CD4-positive, alpha-beta T cell treated with Interleukin-6 for 4 hours (primary cell): Measurements from ENCODE around the gene SERP2.
"Not testable (repeated sequence)": the region's sequence is repeated elsewhere in the genome, so short reads cannot be mapped to it uniquely, and the experiment has no call there.

ENCODE experiments used
- DNase-seq: peaks from one replicate; pipeline ENCODE4 v3.0.0-alpha.2; 2020; ENCODE audit warnings: mixed read lengths

SERP2 gene

GRCh38 chr13:44373601-44374347, at the start of gene SERP2:
Gene SERP2, plus strand, starts transcription at chr13:44373824. Its CDS starts 202 bp downstream, at chr13:44374026.
- DNase-seq: no peak

GRCh38 chr13:44326961-44327360, 46.7 kb upstream of the SERP2 start:
- no peak for DNase-seq

- not testable (repeated sequence) for DNase-seq
These were observed 44.6 kb upstream of the SERP2 start for GRCh38 chr13:44329041-44329440.

- DNase-seq: no peak
These were observed 43.6 kb upstream of the SERP2 start for GRCh38 chr13:44329909-44330545.

GRCh38 chr13:44331446-44331845, 42.2 kb upstream of the SERP2 start:
- no peak for DNase-seq

- no peak for DNase-seq
These were observed 41.4 kb upstream of the SERP2 start for GRCh38 chr13:44331912-44332851.

- DNase-seq: no peak
These were observed 39.5 kb upstream of the SERP2 start for GRCh38 chr13:44333950-44334655.

GRCh38 chr13:44334751-44335150, 38.9 kb upstream of the SERP2 start:
- no peak for DNase-seq

GRCh38 chr13:44336934-44337333, 36.7 kb upstream of the SERP2 start:
- no peak for DNase-seq

GRCh38 chr13:44337581-44337980, 36.0 kb upstream of the SERP2 start:
- DNase-seq: no peak

GRCh38 chr13:44340508-44340907, 33.1 kb upstream of the SERP2 start:
- no peak for DNase-seq

- no peak for DNase-seq
These were observed 30.9 kb upstream of the SERP2 start for GRCh38 chr13:44342741-44343140.

GRCh38 chr13:44346534-44346933, 27.1 kb upstream of the SERP2 start:
- no peak for DNase-seq

- no peak for DNase-seq
These were observed 26.3 kb upstream of the SERP2 start for GRCh38 chr13:44347301-44347700.

GRCh38 chr13:44347949-44348348, 25.7 kb upstream of the SERP2 start:
- DNase-seq: no peak

- DNase-seq: no peak
These were observed 22.7 kb upstream of the SERP2 start for GRCh38 chr13:44350775-44351504.

GRCh38 chr13:44351505-44351854, 22.1 kb upstream of the SERP2 start:
- DNase-seq: no peak

- no peak for DNase-seq
These were observed 21.4 kb upstream of the SERP2 start for GRCh38 chr13:44352202-44352601.

GRCh38 chr13:44352671-44353070, 21.0 kb upstream of the SERP2 start:
- DNase-seq: no peak

GRCh38 chr13:44354331-44354730, 19.3 kb upstream of the SERP2 start:
- no peak for DNase-seq

- DNase-seq: no peak
These were observed 18.7 kb upstream of the SERP2 start for GRCh38 chr13:44354884-44355283.

GRCh38 chr13:44355621-44356020, 18.0 kb upstream of the SERP2 start:
- DNase-seq: no peak
